OCI-LY1 (cell line): ENCODE results near the gene ZNF277.

Experiments used
- EZH2 ChIP-seq: fragments of 200-600 bp; sonication (generic), shearing (Covaris generic); IDR thresholded peaks from 2 replicates; pipeline ENCODE4 v1.8.0; 2017; ENCODE audit warnings: borderline replicate concordance, mixed run types, mild to moderate bottlenecking, antibody characterized with exemption, low read length, moderate library complexity, mixed read lengths
- TF ChIP-seq, protein P1 (sequence below): fragments of 200-600 bp; sonication (generic), shearing (Covaris generic); IDR thresholded peaks from 2 replicates; pipeline ENCODE4 v1.5.1; 2017; ENCODE audit warnings: mild to moderate bottlenecking, antibody characterized with exemption, low read length, moderate library complexity, mixed read lengths

DNA sequence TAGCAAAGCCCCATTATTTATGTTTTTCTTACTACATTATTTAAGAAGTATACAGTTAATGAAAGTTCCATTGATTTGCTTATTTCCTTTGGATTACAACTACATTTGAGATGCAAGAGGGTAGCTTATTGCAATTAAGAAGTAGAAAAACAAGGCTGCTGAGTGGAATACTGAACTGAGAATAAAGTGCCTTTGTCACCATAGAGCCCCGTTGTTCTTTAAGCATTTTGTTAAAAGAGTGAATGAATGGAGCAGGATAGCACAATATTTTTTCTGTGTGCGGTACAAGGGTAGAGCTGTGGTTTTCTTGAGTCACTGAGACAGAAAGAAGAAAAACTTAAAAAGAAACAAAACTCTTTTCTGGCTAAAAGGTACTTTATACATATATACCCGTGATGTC is 45.6 kb downstream of the ZNF277 start:
- TF ChIP-seq, protein P1, sequence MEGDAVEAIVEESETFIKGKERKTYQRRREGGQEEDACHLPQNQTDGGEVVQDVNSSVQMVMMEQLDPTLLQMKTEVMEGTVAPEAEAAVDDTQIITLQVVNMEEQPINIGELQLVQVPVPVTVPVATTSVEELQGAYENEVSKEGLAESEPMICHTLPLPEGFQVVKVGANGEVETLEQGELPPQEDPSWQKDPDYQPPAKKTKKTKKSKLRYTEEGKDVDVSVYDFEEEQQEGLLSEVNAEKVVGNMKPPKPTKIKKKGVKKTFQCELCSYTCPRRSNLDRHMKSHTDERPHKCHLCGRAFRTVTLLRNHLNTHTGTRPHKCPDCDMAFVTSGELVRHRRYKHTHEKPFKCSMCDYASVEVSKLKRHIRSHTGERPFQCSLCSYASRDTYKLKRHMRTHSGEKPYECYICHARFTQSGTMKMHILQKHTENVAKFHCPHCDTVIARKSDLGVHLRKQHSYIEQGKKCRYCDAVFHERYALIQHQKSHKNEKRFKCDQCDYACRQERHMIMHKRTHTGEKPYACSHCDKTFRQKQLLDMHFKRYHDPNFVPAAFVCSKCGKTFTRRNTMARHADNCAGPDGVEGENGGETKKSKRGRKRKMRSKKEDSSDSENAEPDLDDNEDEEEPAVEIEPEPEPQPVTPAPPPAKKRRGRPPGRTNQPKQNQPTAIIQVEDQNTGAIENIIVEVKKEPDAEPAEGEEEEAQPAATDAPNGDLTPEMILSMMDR: no peak
- no peak for TF ChIP-seq EZH2
